Activated CD8-positive, alpha-beta T cell treated with anti-CD3 and anti-CD28 coated beads for 36 hours (primary cell): ENCODE data around the gene UQCC2. TPM values are rescaled to one million over a fixed set of nuclear protein-coding genes. Genes with fewer than 3 reads are reported as not detected.

Experiments
- ATAC-seq: fragments of 200-7000 bp; cut with Tn5 transposase; one replicate; pipeline ENCODE4 v1.10.0; 2021; ENCODE audit warnings: mild to moderate bottlenecking, moderate library complexity
- CTCF ChIA-PET: fragments of 350-600 bp; sonication (Branson Sonifier 250); formaldehyde crosslinking; loops from one replicate; lab custom pipeline; 2021; ENCODE audit warnings: antibody characterized with exemption; lab: Charles Lee
- POLR2A ChIA-PET: fragments of 350-600 bp; sonication (Branson Sonifier 250); formaldehyde crosslinking; loops from one replicate; lab custom pipeline; 2021; ENCODE audit warnings: antibody characterized with exemption; lab: Charles Lee
- DNase-seq: peaks from one replicate; pipeline ENCODE4 v3.0.0-alpha.2; 2020
- H3K27ac Mint-ChIP-seq: one replicate; pipeline ENCODE4 v1.8.0; 2021; ENCODE audit warnings: mild to moderate bottlenecking, mixed read lengths
- H3K27me3 Mint-ChIP-seq: one replicate; pipeline ENCODE4 v1.8.0; 2021; ENCODE audit warnings: mixed read lengths
- H3K36me3 Mint-ChIP-seq: one replicate; pipeline ENCODE4 v1.8.0; 2021; ENCODE audit warnings: low read depth, mixed read lengths
- H3K4me1 Mint-ChIP-seq: one replicate; pipeline ENCODE4 v1.8.0; 2021; ENCODE audit warnings: low read depth, mixed read lengths
- H3K4me3 Mint-ChIP-seq: one replicate; pipeline ENCODE4 v1.8.0; 2021; ENCODE audit warnings: mild to moderate bottlenecking, moderate library complexity, mixed read lengths
- H3K9me3 Mint-ChIP-seq: one replicate; pipeline ENCODE4 v1.8.0; 2021; ENCODE audit warnings: mixed read lengths
- CTCF ChIP-seq: fragments of 200-600 bp; IDR thresholded peaks from one replicate; pipeline ENCODE4 v1.8.0; 2022; ENCODE audit warnings: antibody characterized with exemption, mild to moderate bottlenecking
- intact Hi-C: fragments of 100-400 bp; cut with micrococcal nuclease; formaldehyde crosslinking; loops from one replicate; pipeline ENCODE4 v1.10.0; 2022
- total RNA-seq, 2 experiments: library from RNA; stranded (reverse); gene quantifications; one replicate each; pipeline ENCODE4 v1.2.3, GENCODE V29; 2021

UQCC2 gene
- 100 to 1,000 TPM; 127 to 128 TPM for total RNA-seq

- no peaks in the 10 kb centered on the region for H3K27me3 Mint-ChIP-seq
- no peaks in the 10 kb centered on the region for H3K9me3 Mint-ChIP-seq
- peaks cover 35% of the 10 kb centered on the region for H3K4me1 Mint-ChIP-seq
- ChIA-PET CTCF (interaction anchor here (0.6 to 4.2 kb wide), 39 partner anchors 9 to 445 kb away, joined by 3 to 44 read pairs (median 4); partner anchors contain the start of genes GRM4 and ITPR3), POLR2A (interaction anchor here (0.7 to 2.3 kb wide), 13 partner anchors 10 to 388 kb away, joined by 3 to 33 read pairs (median 4); partner anchors contain the start of genes BAK1 and ITPR3)
- peak within 1 kb of the TSS; percentile 94 for H3K4me3 Mint-ChIP-seq
- peak; percentile 69 for TF ChIP-seq CTCF
- DNase-seq, result peak; percentile 98
- H3K27ac Mint-ChIP-seq, result peak within 1 kb of the TSS; percentile 98
- intact Hi-C loops, result no loop called here
- ATAC-seq, result peak; percentile 99
- peaks cover 35% of the 10 kb centered on the region for H3K36me3 Mint-ChIP-seq
These were observed at the start of gene UQCC2 for GRCh38 chr6:33711140-33712129. UQCC2 (minus strand) TSS chr6:33711700; CDS start chr6:33711686, 14 bp downstream.

GRCh38 chr6:33759887-33760629, 48.6 kb upstream of the UQCC2 start:
- Mint-ChIP-seq H3K27ac (no peak overlapping the region), H3K9me3 (no peaks in the 10 kb centered on the region), H3K36me3 (no peaks in the 10 kb centered on the region), H3K4me1 (peaks cover 5% of the 10 kb centered on the region), H3K27me3 (no peaks in the 10 kb centered on the region), H3K4me3 (no peak overlapping the region)
- no peak for TF ChIP-seq CTCF
- DNase-seq (no peak), ATAC-seq (no peak)
- ChIA-PET CTCF (interaction anchor here (1.3 to 3.9 kb wide), 5 partner anchors 11 to 395 kb away, joined by 3 to 28 read pairs (median 9); partner anchors contain the start of gene UQCC2), POLR2A (no interaction called here)
- intact Hi-C loops, result no loop called here

GRCh38 chr6:33758815-33759216, 47.3 kb upstream of the UQCC2 start:
- ATAC-seq, result no peak
- CTCF ChIA-PET, result interaction anchor here (1.3 to 3.9 kb wide), 3 partner anchors 12 to 15 kb away, joined by 3 to 28 read pairs (median 8); no protein-coding TSS in a partner anchor
- TF ChIP-seq CTCF, result no peak
- intact Hi-C loops, result no loop called here
- Mint-ChIP-seq H3K4me1 (peaks cover 5% of the 10 kb centered on the region), H3K36me3 (no peaks in the 10 kb centered on the region), H3K27me3 (no peaks in the 10 kb centered on the region), H3K4me3 (no peak overlapping the region), H3K9me3 (no peaks in the 10 kb centered on the region), H3K27ac (no peak overlapping the region)
- POLR2A ChIA-PET, result interaction anchor here (0.6 to 1.1 kb wide), 2 partner anchors 12 to 1865 kb away, joined by 3 read pairs; partner anchors contain the start of gene IP6K3
- DNase-seq, result no peak

- peaks cover 5% of the 10 kb centered on the region for H3K4me1 Mint-ChIP-seq
- H3K27ac Mint-ChIP-seq, result no peak overlapping the region
- intact Hi-C loops, result no loop called here
- no peak for TF ChIP-seq CTCF
- ChIA-PET CTCF (interaction anchor here (0.7 to 2.3 kb wide), 6 partner anchors 10 to 270 kb away, joined by 3 to 8 read pairs (median 5); partner anchors contain the start of gene UQCC2), POLR2A (no interaction called here)
- ATAC-seq (no peak), DNase-seq (no peak)
- no peaks in the 10 kb centered on the region for H3K27me3 Mint-ChIP-seq
- H3K9me3 Mint-ChIP-seq, result no peaks in the 10 kb centered on the region
- no peaks in the 10 kb centered on the region for H3K36me3 Mint-ChIP-seq
- H3K4me3 Mint-ChIP-seq, result no peak overlapping the region
These were observed 46.4 kb upstream of the UQCC2 start for GRCh38 chr6:33757906-33758305.
